GM19397 (cell line): ENCODE results near the gene IL17REL.
"Not testable (repeated sequence)": the region's sequence is repeated elsewhere in the genome, so short reads cannot be mapped to it uniquely, and the experiment has no call there.

Experiments used
- ATAC-seq: cut with Tn5 transposase; IDR thresholded peaks from one replicate; pipeline ENCODE4 v1.9.1; 2021; ENCODE audit warnings: mild to moderate bottlenecking, moderate library complexity; ENCODE audit not compliant: unreplicated experiment

The IL17REL gene

DNA sequence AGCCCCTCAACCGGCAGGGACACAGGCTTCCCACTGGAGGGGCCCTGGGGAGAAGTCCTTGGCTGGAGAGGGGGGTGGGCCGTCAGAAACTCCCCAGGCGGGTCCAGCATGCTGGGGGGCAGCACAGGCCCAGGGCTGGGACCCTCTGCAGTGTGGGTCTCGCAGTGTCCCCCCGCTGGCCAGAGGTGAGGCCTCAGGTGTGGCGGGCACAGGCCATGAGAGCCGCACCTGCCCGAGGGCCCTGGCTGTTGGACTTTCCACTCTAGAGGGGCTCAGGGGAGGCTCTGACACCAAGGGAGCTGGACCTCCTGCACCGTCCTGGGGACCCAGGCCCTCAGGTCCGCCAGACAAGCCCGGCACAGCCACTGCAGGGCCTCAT is 62.7 kb downstream of the IL17REL start:
- no peak for ATAC-seq

DNA sequence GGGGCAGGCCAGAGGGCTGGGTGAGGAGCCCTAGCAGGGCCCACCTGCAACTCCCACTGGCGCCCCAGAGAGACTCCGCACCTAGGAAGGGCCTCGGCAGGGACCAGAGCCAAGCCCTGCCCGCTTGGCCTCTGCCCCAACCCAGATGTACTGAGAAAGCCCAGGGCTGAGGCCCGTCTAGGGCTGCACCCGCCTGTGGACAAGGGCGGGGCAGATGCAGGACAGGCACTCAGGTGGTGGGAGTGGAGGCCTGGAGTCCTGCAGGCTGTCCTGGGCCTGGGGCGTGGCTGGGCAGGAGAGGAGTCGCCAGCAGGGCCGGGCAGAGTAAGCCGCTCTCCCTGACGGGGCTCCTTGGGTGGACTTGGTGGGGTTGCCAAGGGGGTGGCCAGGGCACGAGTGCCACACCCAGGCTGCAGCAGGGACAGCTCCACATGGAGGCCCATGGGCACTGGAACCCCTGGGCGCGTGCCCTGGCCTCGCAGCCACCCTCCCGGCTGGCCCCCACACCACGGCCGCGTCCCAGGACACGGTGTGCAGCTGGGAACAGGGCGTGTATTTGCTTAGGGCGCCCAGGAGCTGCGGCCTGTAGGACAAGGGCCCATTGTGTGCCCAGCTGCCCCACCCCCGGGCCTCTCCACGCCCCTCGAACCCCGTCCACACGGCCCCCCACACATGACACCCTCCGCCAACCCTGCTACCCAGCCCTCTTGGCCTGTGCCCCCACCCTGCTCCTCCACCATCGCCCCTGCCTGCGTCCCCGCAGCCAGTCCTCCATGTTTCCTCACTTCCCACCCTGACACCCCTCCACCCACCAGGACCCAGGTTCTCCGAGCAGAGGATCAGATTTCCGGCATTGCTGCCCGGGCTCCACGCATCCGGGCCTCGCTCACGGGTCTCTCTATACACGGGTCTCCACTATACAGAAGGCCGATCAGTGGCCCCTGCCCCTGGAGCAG is 63.3 kb downstream of the IL17REL start:
- ATAC-seq, result no peak

DNA sequence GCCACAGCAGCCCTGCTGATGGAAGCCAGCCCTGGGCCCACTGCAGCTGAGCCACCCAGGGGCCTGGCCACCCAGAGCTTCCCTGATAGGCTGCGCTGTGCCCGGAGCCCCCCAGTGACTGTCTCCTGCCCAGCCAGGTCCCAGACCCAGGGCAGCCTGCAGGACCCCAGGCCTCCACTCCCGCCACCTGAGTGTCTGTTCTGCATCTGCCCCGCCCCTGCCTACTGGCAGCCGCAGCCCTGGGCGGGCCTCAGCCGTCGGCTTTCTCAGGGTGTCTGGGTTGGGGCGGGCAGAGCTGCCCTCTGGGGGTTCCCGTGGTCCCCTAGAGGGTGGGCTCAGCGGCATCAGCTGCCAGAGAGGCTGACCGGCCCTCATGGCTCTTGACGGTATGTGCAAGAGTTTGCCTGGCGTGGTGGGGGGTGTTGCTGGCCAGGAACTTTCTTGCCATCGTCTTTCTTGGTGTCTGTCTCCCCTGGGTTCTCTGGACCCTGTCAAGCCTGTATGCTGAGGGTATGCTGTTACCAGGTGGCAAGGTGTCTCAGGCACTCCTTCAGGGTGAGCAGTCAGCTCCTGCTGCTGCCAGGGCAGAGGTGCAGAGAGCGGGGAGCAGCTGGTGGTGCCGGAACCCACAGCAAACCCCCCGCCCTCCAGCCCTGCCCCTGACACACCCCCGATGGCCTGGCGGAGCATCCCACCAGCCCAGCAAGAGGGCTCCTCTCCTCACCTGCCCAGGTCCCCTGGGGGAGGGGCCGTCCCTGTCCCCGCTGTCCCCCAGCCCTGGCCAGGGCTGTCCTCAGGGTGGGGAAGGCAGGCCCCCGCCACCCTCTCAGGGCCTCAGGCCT is 64.2 kb downstream of the IL17REL start:
- ATAC-seq, result no peak

DNA sequence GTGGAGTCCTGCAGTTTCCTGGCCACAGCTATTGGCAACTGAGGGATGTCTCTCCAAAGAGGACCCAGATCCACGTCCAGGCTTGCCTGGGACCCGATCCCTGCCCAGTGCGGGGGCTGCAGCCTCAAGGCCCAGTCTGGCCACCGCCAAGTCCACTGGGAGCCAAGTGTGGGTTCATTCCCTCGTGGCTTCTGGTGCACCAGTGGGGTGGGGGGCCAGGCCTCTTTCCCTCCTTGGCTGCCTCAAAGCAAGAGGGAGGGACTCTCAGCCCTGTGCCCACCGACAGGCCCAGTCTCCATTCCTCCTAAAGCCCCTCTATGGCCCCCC is 65.3 kb downstream of the IL17REL start:
- ATAC-seq, result no peak

DNA sequence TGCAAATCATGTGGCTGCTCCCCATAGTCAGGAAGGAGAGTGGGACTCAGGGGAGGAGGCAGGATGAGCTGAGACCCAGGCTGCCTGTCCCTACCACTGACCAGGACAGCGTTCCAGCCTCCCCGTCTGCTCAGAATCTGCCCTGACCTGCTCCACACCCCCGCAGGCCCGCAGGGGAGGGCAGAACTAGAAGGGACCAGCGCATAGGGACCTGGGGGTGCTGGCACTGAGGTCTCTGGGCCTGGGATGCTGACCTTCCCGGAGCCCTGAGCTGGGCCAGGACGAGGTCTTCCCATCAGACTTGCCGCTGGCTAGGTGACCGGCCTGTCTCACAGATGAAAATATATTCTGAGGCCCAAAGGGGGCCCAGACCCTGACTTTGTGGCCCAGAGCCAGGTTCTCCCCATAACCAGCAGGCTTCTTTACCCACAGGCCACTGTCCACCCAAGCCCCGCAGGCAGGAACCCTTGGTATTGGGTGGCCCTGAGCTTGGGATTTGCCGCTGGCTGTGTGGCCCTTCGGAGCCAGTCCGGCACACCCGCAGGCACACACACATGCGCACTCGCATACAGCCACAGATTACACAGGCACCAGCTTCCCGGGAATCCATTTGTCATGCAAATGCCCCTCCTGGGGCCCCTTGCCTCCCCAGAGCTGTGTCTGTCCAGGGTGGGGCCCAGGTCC is 65.8 kb downstream of the IL17REL start:
- ATAC-seq, result no peak

DNA sequence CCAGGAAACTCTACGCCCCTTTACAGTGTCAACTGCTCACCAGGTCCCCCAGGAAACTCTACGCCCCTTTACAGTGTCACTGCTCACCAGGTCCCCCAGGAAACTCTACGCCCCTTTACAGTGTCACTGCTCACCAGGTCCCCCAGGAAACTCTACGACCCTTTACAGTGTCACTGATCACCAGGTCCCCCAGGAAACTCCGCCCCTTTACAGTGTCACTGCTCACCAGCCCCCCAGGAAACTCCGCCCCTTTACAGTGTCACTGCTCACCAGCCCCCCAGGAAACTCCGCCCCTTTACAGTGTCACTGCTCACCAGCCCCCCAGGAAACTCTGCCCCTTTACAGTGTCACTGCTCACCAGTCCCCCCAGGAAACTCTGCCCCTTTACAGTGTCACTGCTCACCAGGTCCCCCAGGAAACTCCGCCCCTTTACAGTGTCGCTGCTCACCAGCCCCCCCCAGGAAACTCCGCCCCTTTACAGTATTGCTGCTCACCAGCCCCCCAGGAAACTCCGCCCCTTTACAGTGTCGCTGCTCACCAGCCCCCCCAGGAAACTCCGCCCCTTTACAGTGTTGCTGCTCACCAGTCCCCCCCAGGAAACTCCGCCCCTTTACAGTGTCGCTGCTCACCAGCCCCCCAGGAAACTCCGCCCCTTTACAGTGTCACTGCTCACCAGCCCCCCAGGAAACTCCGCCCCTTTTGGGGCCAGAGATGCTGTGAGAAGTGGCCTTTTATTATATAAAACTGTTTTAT is 67.3 kb downstream of the IL17REL start:
- ATAC-seq, result not testable (repeated sequence)
